GM19324 (cell line): Measurements from ENCODE around the gene HNRNPF.
A peak's percentile ranks its signal among the peaks of the same experiment; 100 is the strongest.
"Not testable (repeated sequence)": the region's sequence is repeated elsewhere in the genome, so short reads cannot be mapped to it uniquely, and the experiment has no call there.

Source experiments
- ATAC-seq: cut with Tn5 transposase; IDR thresholded peaks from one replicate; pipeline ENCODE4 v1.9.1; 2021; ENCODE audit warnings: mild to moderate bottlenecking, moderate library complexity; ENCODE audit not compliant: unreplicated experiment, low FRiP score

The HNRNPF gene

GRCh38 chr10:43399320-43400310 lies 9.4 kb downstream of the HNRNPF start:
- ATAC-seq = no peak

GRCh38 chr10:43398939-43399319 lies 10.1 kb downstream of the HNRNPF start:
- ATAC-seq = no peak

- ATAC-seq = peak; percentile 82
Observed at GRCh38 chr10:43396928-43397624, 11.9 kb downstream of the HNRNPF start.

DNA sequence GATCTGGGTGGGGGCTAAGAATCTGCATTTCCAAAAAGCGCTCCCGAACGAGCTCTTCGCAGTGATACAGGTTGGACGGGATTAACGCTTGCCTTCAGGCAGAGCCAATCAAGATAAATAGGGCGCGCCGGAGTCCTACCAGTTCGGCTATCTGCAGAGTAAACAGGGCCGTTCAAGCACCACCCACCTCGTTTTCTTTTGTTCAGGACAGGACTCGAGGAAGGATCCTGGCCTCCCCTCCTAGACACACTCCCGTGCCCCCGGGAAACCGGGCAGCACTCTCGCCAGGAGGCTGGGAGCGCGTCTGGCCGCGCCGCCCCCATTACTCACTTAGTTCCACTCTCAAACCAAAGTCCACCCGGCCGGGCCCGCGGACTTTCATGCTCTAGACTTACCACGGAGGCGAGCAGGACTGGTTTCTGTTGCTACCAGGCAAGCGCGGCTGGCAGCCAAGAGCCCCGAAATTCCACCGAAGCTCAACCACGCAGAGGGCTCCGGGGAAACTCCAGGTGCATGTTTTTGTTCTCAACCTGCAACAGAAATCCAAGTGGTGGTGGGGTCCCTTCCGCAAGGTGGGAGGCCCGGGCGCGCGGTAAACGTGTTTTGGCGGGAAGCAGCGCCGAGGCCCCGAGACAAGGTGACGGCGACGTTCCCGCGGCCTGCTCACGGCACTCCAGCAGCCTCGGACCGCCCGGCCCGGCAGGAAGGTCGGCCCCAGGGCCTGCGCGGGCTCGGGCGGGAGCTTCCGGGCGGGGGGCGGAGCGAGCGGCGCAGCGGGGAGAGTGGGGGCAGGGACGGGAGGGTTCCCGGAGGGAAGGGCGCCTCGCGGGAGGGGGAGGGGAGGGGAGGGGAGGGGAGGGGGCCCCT lies 12.7 kb downstream of the HNRNPF start:
- ATAC-seq = peak; percentile 53

DNA sequence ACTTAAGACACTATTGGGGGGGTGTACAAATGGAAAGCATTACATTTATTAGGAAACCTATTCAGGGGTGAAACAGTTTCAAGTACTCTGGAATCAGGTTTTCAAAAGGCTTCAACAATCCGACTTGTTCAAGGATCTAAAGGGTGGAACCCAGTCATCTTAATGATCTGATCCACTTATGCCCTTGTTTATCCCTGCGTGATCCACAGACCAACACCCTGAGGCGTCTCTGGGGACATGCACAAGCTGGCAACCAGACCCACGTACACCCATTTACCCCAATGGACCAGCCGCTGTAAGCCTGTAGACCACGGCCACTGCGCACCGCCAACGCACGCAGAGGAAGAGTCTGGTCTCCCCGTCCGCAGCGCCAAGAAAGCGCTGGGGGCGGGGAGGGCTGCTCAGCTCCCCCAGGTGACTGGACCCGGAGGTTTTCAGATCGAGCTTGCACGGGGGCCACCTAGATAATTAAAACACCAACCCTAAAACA lies 13.4 kb downstream of the HNRNPF start:
- no peak for ATAC-seq

GRCh38 chr10:43394868-43395267 lies 14.1 kb downstream of the HNRNPF start:
- no peak for ATAC-seq

GRCh38 chr10:43393606-43394360 lies 15.2 kb downstream of the HNRNPF start:
- no peak for ATAC-seq

DNA sequence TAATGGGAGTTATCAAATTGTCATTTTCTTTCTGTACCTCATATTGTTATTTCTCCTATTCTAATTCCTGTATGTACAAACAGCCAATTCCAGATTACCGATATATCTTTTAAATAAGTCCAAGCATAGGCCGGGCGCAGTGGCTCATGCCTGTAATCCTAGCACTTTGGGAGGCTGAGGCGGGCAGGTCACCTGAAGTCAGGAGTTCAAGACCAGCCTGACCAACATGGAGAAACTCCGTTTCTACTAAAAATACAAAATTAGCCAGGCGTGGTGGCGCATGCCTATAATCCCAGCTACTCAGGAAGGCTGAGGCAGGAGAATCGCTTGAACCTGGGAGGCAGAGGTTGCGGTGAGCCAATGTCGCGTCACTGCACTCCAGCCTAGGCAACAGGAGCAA lies 15.8 kb downstream of the HNRNPF start:
- not testable (repeated sequence) for ATAC-seq

DNA sequence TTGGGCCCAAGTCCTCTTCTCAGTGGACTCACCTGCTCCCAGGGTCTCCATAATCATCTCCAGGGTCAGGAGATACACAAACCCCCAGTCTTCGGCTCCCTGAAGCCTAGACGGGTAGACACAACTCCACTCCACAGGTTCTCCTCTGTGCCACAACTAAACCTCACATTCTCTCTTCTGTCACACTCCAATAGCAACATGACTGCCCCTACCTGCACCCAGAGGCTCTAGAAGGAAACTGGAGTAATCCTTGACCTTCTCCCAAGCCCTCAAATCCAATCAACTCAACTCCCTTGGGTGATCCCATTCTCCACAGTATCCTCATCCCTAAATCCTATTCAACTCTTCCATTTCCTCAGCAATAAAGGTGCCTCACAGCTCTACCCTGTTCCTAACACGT lies 16.2 kb downstream of the HNRNPF start:
- ATAC-seq = no peak

- ATAC-seq = no peak
Observed at GRCh38 chr10:43391496-43391895, 17.5 kb downstream of the HNRNPF start.

- ATAC-seq = no peak
Observed at GRCh38 chr10:43390759-43391158, 18.2 kb downstream of the HNRNPF start.

DNA sequence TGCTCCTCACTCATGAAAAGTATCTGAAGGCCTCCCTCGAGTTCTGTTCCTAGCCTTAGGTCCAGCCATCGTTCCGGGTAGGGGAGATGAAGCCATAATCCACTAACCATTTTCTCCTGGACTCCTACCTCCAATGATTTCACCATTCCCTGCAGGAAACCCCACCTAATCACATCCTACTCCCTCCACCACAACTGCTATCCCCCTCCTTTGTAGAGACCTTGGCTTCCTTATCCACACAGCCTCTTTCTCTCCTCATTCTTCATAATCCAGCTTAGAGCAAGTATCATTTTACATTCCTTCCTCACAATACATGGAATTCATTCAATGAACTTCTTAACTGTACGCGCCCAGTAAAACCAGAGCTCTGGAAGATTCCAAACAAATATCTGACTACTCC lies 18.7 kb downstream of the HNRNPF start:
- no peak for ATAC-seq

- no peak for ATAC-seq
Observed at GRCh38 chr10:43389867-43390266, 19.1 kb downstream of the HNRNPF start.

GRCh38 chr10:43387678-43388032 lies 21.3 kb downstream of the HNRNPF start:
- no peak for ATAC-seq

DNA sequence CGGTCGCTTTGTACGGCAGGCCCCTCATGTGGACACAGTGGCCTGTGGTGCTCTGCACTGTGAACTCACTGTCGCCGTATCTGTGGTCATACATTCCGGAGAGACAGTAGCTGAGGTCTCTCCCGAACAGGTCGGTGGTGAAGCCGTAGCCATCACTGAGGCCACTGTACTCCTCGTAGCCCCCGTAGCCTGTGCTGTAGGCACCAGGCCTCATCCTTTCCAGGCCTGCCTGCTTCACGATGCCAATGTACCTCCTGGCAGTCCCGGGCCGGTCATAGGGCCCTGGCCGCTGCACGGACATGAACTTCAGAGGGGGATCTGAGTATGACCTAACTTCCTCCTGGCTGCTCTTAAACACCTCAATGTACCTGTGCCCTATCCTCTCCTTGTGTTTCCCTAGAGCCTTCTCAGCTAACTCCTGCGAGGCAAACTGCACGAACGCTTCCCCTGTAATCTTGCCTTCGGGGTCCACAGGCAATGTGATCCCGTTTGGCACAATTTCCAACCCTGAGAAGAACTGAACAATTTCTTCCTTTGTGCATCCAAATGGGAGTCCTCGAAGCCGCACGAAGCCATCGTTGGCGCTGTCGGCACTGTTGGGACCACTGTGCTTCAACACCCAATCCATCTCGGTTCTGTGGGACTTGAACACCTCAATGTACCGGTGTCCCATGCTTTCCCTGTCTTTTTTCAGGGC lies 21.9 kb downstream of the HNRNPF start:
- no peak for ATAC-seq

DNA sequence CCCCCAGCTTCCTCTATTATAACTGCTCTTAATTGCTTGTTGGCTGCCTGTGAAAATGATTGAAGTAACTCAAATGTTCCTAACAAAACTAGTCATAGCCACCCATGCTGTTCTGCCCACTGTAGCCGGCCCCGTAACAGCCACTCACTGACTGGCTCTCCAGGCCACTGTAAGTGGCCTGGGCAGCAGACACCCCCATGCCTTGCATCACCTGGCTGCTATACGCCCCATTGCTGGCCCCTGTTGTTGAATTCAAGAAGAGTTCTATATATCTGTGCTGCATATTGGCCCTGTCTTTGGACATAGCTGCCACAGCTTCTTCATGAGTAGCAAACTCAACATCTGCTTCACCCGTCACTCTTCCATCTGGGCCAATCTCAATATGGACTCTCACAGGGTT lies 22.4 kb downstream of the HNRNPF start:
- ATAC-seq = no peak

DNA sequence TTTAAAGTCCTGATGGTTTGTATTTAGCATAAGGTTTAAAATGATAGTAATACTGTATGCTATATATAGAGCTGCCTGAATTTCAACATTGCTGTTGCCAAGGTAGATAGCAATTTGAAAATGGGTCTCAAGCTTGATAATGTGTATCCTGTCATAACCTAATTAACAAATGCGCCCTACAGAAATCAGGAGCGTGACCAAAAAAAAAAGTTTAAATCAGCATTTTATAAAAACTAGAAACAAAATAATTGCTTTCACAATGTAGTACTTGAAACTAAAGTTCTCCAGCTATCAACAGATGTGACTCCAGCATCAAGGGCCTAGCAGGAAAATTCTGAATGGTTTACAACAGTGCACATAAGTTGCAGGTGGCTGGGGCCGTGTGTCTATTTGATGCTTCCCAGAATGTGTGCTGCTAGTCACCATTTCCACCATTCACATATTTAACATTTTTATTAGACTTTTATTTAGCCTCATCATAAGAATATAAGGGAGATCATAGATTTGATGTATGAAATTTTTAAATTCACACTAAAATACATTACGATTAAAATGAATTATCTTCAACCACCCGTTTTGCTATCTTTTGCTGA lies 23.5 kb downstream of the HNRNPF start:
- no peak for ATAC-seq

GRCh38 chr10:43384252-43385221 lies 24.4 kb downstream of the HNRNPF start:
- ATAC-seq = no peak
